ENCODE data around the gene USH1G.
"Not testable (repeated sequence)": the region's sequence is repeated elsewhere in the genome, so short reads cannot be mapped to it uniquely, and the experiment has no call there.

Gene USH1G

DNA sequence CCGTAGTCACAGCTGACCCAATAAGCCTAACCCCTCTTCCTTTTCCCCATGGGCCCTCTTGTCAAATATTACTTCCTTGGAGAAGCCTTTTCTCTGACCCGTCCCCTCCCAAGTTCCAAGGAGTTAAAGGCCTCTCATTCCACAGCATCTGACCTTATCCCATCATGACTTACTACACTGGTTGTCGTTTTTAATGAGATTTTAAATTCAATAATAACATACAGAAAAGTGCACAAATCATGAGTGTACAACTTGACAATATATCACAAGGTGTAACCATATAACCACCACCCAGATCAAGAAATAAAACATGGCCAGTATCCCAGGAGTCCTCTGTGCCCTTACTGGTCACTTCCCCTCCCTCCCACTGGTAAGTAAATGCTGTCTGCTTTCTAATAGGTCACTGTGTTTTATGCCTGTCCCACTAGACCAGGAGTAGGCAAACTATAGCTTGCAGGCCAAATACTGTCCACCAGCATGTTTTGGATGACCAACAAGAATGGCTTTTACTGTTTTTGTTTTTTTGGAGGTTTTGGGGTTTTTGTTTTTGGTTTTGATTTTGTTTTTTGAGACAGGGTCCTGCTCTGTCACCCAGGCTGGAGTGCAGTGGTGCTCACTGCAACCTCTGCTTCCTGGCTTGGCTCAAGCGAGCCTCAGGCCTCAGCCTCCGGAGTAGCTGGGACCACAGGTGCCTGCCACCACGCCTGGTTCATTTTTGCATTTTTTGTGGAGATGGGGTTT lies 49.0 kb downstream of the USH1G start:
- no peak for DNase-seq (ENCODE audit: low spot score)

DNA sequence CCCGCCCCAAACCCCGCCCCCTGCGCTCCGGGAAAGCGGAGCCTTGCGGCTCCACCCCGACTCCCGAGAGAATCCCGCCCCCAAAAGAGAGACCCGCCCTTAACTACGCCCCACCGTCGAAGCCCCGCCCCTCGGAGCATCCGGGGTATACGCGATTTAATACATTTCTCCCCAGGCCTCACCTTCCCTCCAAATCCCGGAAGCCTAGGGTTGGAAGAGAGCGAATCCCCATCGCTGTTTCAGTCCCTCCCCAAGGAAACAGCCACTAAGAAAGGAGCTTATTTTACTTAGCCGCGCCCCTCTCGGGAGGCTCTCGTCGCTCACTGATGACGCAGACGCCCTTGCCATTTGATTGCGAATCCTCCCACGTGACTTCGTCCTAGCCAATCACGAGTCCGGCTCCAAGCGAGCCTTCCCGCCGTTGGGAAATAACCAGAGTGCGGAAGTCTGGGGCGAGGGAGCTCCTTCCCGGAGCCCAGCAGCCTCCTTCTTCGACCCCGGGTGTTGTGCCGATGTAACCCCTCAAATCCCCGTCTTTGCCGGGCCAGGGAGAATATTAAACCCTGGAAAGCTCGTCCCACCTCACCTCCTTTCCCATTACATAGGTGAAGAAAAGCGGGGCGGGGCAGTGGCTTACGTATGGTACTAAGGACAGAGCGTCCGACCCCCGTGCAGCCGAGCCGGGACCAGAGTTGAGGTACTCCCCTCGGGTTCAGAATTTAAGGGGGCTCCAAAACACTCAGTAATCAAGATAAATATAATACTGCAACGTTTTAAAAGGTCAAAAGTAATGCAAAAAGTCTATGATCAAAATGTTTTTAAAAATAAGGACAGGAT lies 49.8 kb downstream of the USH1G start:
- DNase-seq (ENCODE audit: low spot score): peak; percentile 100

DNA sequence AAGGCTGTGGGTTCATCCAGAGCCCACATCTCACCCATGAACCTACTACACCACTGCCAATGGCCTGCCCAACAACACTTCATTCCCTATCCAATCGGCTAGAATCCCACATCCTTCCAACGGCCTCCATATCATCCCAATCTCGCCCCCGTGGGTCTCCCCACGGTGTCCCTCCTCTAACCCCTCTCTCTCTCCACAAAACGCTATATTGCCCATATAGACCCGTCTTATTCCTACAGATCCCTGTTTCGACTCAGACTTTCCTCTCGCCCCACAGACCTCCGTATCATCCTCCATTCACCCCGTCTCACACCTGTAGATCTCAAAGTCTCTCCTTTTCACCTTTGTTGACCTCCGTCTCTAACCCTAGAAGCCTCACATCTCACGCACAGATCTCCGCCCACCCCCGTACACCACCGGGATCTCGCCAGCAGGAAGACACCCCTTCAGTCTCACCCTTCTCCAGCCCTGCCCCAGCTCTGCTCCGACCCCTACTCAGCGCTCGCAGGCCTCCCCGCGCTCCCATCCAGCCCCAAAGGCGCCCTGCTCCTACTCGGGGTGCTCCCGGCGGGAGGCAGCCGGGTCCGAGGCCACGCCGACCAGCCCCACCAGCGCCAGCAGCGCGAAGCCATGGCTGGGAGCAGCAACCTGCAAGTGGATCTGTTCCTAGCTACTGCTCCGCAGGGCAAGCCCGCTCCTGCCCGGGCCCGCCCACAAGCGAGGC lies 50.6 kb downstream of the USH1G start, which contains the start of gene FDXR:
FDXR (minus strand) TSS at position 682 of the 724 bp plus-strand sequence; CDS start at position 632, 50 bp downstream.
- no peak for DNase-seq (ENCODE audit: low spot score)

DNA sequence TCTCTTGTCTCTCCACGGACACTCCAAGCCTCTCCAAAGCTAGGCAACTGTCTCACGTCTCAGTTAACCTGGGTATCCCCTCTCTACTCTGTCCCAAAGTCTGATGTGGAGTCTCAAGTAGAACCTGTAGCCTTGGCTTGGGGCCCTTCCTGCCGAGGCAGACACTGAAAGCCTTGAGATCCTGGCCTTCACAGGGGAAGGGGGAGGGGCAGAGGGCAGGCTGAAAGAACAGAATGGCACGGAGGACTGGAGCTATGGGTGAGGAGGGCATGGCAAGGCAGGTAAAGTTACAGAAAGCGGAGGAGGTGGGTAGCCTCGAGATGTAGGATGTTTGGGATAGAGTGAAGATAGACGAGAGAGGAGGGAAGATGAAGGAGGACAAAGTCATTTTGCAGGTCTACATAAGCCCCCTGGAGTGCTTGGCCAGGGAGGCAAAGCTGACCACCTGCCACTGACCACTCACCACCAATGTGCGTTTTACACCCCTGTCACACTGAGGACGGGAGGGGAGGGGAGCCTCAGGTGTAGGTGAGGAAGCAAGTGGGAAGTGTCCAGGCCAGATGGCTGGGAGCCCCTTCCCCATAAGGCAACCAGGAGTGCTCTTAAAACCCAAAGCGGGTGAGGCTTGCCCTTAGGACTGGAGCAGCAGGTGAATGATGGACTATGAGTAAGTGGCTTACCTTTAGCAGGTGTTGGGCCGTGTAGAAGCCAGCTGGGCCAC lies 51.5 kb downstream of the USH1G start:
- DNase-seq (ENCODE audit: low spot score): no peak

DNA sequence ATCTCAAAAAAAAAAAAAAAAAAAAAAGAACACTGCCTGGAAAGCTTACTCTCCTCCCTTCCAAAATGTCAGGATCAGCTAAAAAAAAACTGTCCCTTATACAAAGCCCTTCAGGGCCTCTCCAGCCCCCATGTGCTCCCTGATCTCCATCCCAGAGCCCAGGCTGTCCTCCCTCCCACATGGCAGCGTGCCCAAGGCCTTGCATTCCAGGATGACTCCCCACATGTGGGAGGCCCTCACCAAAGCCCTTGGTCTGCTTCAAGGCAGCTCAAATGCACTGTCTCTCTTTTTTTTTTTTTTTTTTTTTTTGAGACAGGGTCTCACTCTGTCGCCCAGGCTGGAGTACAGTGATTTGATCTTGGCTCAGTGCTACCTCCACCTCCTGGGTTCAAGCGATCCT lies 52.5 kb downstream of the USH1G start:
- no peak for DNase-seq (ENCODE audit: low spot score)

DNA sequence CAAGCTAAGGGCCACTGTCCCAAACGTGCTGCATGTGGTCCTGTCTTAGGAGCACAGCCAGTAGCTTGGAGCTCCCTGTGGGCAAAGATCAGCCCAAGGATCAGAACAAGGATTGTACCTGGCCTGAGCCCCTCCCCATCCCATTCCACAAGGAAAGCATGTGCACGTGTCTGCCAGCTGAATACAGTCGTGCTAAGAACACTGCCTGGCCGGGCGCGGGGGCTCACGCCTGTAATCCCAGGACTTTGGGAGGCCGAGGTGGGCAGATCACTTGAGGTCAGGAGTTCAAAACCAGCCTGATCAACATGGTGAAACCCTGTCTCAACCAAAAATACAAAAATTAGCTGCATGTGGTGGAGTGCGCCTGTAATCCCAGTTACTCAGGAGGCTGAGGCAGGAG lies 53.0 kb downstream of the USH1G start:
- not testable (repeated sequence) for DNase-seq (ENCODE audit: low spot score)

DNA sequence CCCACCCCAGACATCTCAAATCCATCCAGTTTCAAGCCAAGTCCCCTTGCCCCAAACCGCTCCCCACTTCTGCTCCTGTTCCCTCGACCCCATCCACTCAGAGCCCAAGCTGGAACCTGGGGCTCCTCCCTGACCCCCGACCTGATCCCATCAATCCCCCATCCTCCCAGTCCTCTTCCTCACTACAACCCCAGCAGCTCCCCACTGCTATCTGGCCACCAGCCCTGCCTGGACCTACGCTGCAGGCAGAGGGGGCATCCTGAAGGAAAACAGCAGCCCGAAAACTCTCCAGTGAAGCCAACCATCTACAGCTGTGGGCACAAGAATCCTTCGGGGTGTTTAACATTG lies 54.2 kb downstream of the USH1G start:
- DNase-seq (ENCODE audit: low spot score): no peak

DNA sequence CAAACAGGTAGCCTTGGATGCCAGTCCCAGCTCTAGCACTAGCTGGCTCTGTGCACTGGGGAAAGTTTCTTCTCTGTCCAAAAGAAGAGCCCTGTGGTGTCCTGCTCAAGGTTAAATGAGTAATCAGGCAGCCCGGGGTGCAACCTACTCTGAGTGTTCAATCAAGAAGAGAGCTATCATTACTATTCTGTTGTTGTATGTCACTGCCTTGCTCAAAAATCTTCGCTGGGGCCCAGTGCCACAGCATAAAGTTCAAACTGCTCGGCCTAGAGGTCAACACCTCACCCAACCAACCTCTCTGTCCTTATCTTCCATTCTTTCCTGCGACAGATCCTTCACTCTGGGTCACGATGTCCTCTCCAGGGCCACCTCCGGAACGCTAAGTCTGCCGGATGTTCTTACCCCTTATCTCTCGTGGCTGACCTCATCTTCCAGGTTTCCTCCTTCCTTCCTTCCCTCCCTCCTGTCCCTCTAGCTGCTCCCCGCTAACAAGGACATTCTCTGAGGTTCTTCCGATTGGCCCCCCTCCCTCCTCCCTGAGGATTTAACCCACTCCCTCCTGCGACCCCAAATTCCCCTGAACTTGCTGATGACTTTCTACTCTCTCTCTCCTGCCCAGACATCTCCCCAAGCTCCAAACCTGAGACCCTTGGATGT lies 54.7 kb downstream of the USH1G start:
- no peak for DNase-seq (ENCODE audit: low spot score)

DNA sequence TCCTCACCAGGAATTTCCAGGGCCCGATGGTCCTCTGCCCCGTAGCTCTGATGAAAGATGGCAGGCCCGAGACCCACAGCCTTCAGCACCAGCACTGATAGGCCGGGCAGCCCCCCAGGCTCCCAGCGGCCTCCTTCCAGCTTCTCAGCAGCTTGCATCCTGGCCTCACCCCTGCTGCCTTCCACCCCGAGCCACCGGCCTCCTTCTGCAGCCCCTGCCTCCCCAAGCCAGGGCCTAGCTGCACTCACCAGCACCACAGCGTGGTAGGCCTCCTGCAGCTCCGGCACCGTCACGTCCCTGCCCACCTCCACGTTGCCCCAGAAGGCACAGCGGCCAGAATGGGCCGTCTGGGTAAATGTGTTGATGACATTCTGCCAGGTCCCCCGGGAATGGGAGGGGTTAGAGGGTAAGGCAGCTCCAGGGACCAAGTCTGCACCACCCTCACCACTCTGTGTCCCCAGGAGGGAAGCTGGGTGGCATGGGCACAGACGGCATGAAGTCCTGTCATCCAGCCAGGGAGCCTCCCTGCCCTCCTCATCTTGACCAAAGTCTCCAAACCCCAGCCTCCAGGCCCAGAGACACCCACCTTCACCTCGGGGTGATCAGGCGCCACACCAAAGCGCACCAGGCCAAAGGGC lies 56.7 kb downstream of the USH1G start:
- DNase-seq (ENCODE audit: low spot score): no peak

All from kidney capillary endothelial cell (primary cell).